Cardiac muscle cell (in vitro differentiated cells and primary cell): ENCODE data around the gene CACNA2D2. TPM values are rescaled to one million over a fixed set of nuclear protein-coding genes. Genes with fewer than 3 reads are reported as not detected.

Source experiments
- DNase-seq, 2 donors: peaks; one replicate each; pipeline versions ENCODE4 v3.0.0 to v3.0.0-alpha.2; 2010 to 2017; ENCODE audit warnings: low read depth in 1 of 2, low spot score in 1 of 2
- H3K27ac ChIP-seq: fragments of 200-600 bp; sonication (generic); 2 replicates; pipeline ENCODE4 v1.5.1; 2016
- H3K27me3 ChIP-seq: fragments of 200-600 bp; sonication (generic); 2 replicates; pipeline ENCODE4 v1.6.0; 2016; ENCODE audit warnings: control low read depth
- H3K36me3 ChIP-seq: fragments of 200-600 bp; sonication (generic); 2 replicates; pipeline ENCODE4 v1.5.1; 2016; ENCODE audit warnings: control low read depth
- H3K4me1 ChIP-seq: fragments of 200-600 bp; sonication (generic); 2 replicates; pipeline ENCODE4 v1.8.1; 2017; ENCODE audit warnings: low read depth, mild to moderate bottlenecking, mixed run types
- H3K4me3 ChIP-seq: fragments of 200-600 bp; sonication (generic); 2 replicates; pipeline ENCODE4 v1.5.1; 2016; ENCODE audit warnings: mild to moderate bottlenecking
- H3K9me3 ChIP-seq: fragments of 200-600 bp; sonication (generic); 2 replicates; pipeline ENCODE4 v1.5.1; 2017; ENCODE audit warnings: low read depth, mild to moderate bottlenecking, control low read depth
- CTCF ChIP-seq: IDR thresholded peaks from 2 replicates; pipeline ENCODE4 v1.5.1; 2012; ENCODE audit warnings: low read depth, mild to moderate bottlenecking, low read length
- polyA plus RNA-seq: library from polyadenylated mRNA; unstranded; fragments of >200 nt; fragmentation: Nextera tagmentation; extraction: Ambion mirVana; gene quantifications from 2 replicates; pipeline ENCODE4 v1.2.1, GENCODE V29; 2016
- total RNA-seq: library from RNA; depleted of rRNA; stranded (reverse); fragments of >200 nt; gene quantifications from 2 replicates; pipeline ENCODE4 v1.2.3, GENCODE V29; 2016

The CACNA2D2 gene
- total and polyA plus RNA-seq, 2 experiments from 2014 or later = 5.4 to 8.7 TPM

- no peak for DNase-seq
- H3K9me3 ChIP-seq = no peaks in the 10 kb centered on the region
- H3K27ac ChIP-seq = no peak overlapping the region
- no peak for TF ChIP-seq CTCF
- H3K27me3 ChIP-seq = no peaks in the 10 kb centered on the region
- no peaks in the 10 kb centered on the region for H3K4me1 ChIP-seq
- H3K36me3 ChIP-seq = no peaks in the 10 kb centered on the region
- H3K4me3 ChIP-seq = no peak overlapping the region
These were observed 111.2 kb downstream of the CACNA2D2 start for GRCh38 chr3:50392101-50392715.

- Histone ChIP-seq H3K4me1 (no peaks in the 10 kb centered on the region), H3K4me3 (no peak overlapping the region), H3K36me3 (no peaks in the 10 kb centered on the region), H3K9me3 (no peaks in the 10 kb centered on the region), H3K27ac (no peak overlapping the region), H3K27me3 (no peaks in the 10 kb centered on the region)
- no peak for TF ChIP-seq CTCF
- no peak for DNase-seq
These were observed 112.8 kb downstream of the CACNA2D2 start for GRCh38 chr3:50390508-50391224.

GRCh38 chr3:50389414-50389767 is 114.0 kb downstream of the CACNA2D2 start:
- H3K4me1 ChIP-seq = no peaks in the 10 kb centered on the region
- no peak overlapping the region for H3K27ac ChIP-seq
- H3K4me3 ChIP-seq = no peak overlapping the region
- no peak for DNase-seq
- no peaks in the 10 kb centered on the region for H3K9me3 ChIP-seq
- TF ChIP-seq CTCF = no peak
- no peaks in the 10 kb centered on the region for H3K36me3 ChIP-seq
- H3K27me3 ChIP-seq = no peaks in the 10 kb centered on the region

GRCh38 chr3:50388720-50389413 is 114.6 kb downstream of the CACNA2D2 start:
- Histone ChIP-seq H3K9me3 (no peaks in the 10 kb centered on the region), H3K4me1 (no peaks in the 10 kb centered on the region), H3K27me3 (no peaks in the 10 kb centered on the region), H3K36me3 (no peaks in the 10 kb centered on the region), H3K4me3 (no peak overlapping the region), H3K27ac (no peak overlapping the region)
- TF ChIP-seq CTCF = no peak
- no peak for DNase-seq

GRCh38 chr3:50388016-50388719 is 115.3 kb downstream of the CACNA2D2 start:
- no peaks in the 10 kb centered on the region for H3K9me3 ChIP-seq
- no peaks in the 10 kb centered on the region for H3K36me3 ChIP-seq
- no peak overlapping the region for H3K4me3 ChIP-seq
- H3K4me1 ChIP-seq = no peaks in the 10 kb centered on the region
- no peaks in the 10 kb centered on the region for H3K27me3 ChIP-seq
- peak in 1 of 2 donors; percentile 49 for DNase-seq
- H3K27ac ChIP-seq = no peak overlapping the region
- peak; percentile 38 for TF ChIP-seq CTCF
